Esophagus muscularis mucosa (tissue), 4 donors: ENCODE data around the gene CTSG. TPM values are rescaled to one million over a fixed set of nuclear protein-coding genes. Genes with fewer than 3 reads are reported as not detected.

Experiments
- DNase-seq: peaks from one replicate; pipeline ENCODE4 v3.0.0-alpha.2; 2017; ENCODE audit errors: extremely low spot score
- H3K27ac ChIP-seq, 4 donors: fragments of 200-600 bp; sonication (generic); replicated peaks in 1 of 4; 1 replicate in 3 of 4; 2 replicates in 1 of 4; pipeline ENCODE4 v1.5.1; 2016 to 2019; ENCODE audit warnings: mild to moderate bottlenecking in 1 of 4
- H3K27me3 ChIP-seq, 4 donors: fragments of 200-600 bp; sonication (generic); one replicate each; pipeline versions ENCODE4 v1.5.1 to v1.6.0; 2016 to 2019
- H3K36me3 ChIP-seq, 4 donors: fragments of 200-600 bp; sonication (generic); one replicate each; pipeline ENCODE4 v1.5.1; 2016 to 2019
- H3K4me1 ChIP-seq, 4 donors: fragments of 200-600 bp; sonication (generic); one replicate each; pipeline ENCODE4 v1.5.1; 2016 to 2019
- H3K4me3 ChIP-seq, 4 donors: fragments of 200-600 bp; sonication (generic); 1 replicate in 2 of 4; 2 replicates in 2 of 4; pipeline ENCODE4 v1.5.1; 2016 to 2019; ENCODE audit warnings: mild to moderate bottlenecking in 4 of 4, moderate library complexity in 1 of 4
- H3K9me3 ChIP-seq, 4 donors: fragments of 200-600 bp; sonication (generic); 1 replicate in 3 of 4; 2 replicates in 1 of 4; pipeline ENCODE4 v1.5.1; 2016 to 2019
- CTCF ChIP-seq, 3 experiments: fragments of 200-600 bp in 2 of 3; fragments of 450-650 bp in 1 of 3; sonication (generic) in 2 of 3; IDR thresholded peaks; one replicate each; pipeline ENCODE4 v1.5.1; 2017 to 2019; ENCODE audit warnings: antibody characterized with exemption in 3 of 3, mild to moderate bottlenecking in 2 of 3, moderate library complexity in 1 of 3
- EP300 ChIP-seq: sonication (generic); formaldehyde crosslinking; IDR thresholded peaks from one replicate; pipeline ENCODE4 v1.6.1; 2017; ENCODE audit warnings: antibody characterized with exemption
- POLR2A ChIP-seq: fragments of 450-650 bp; IDR thresholded peaks from one replicate; pipeline ENCODE4 v1.6.1; 2017; ENCODE audit warnings: antibody characterized with exemption, moderate library complexity, mild to moderate bottlenecking, low read depth
- POLR2AphosphoS5 ChIP-seq, 2 donors: sonication (generic); formaldehyde crosslinking; IDR thresholded peaks; one replicate each; pipeline ENCODE4 v1.6.1; 2017; ENCODE audit warnings: antibody characterized with exemption in 2 of 2
- WGBS: methylation state at CpG from one replicate; pipeline ENCODE4 v1.1.5; 2018; 5-methylcytosine and 5-hydroxymethylcytosine counted together
- intact Hi-C: fragments of 100-400 bp; cut with DNase I; formaldehyde crosslinking; loops from one replicate; pipeline ENCODE4 v1.15.1; 2023
- total RNA-seq, 4 donors: library from RNA; depleted of rRNA; stranded (reverse); fragments of >200 nt; gene quantifications; one replicate each; pipeline versions ENCODE4 v1.1.0 to v1.2.1, GENCODE V29; 2016

The CTSG gene
- 10 to 100 TPM in 1 of 4 donors, 1 to 10 TPM in 3; 2.1 to 29.8 (median 7.5) TPM for total RNA-seq

- Histone ChIP-seq H3K9me3 (no peaks in the 10 kb centered on the region), H3K27me3 (peaks cover 0 to 10% (median 0%) of the 10 kb centered on the region in 4 donors), H3K27ac (no peak within 1 kb of the TSS), H3K36me3 (no peaks in the 10 kb centered on the region), H3K4me1 (no peaks in the 10 kb centered on the region), H3K4me3 (no peak within 1 kb of the TSS)
- intact Hi-C loops = no loop called here
- 77% methylated on average over 3 of the region's 3 CpGs for WGBS
- TF ChIP-seq CTCF (IDR thresholded peaks at IDR 0.05) = no peak
- TF ChIP-seq POLR2A = no peak
- TF ChIP-seq EP300 = no peak
- TF ChIP-seq POLR2AphosphoS5 (IDR thresholded peaks at IDR 0.05) = no peak
- DNase-seq = no peak
These were observed at the start of gene CTSG for GRCh38 chr14:24576182-24576581. Gene CTSG, minus strand, starts transcription at chr14:24576250. Its CDS starts 27 bp downstream, at chr14:24576223.

- no peaks in the 10 kb centered on the region for H3K36me3 ChIP-seq
- WGBS = 88% methylated on average over 2 of the region's 2 CpGs
- TF ChIP-seq POLR2AphosphoS5 (IDR thresholded peaks at IDR 0.05) = no peak
- no peak for TF ChIP-seq POLR2A
- TF ChIP-seq EP300 = no peak
- no peak for TF ChIP-seq CTCF (IDR thresholded peaks at IDR 0.05)
- DNase-seq = no peak
- H3K27me3 ChIP-seq = no peaks in the 10 kb centered on the region
- no peak overlapping the region for H3K27ac ChIP-seq
- peaks cover 0 to 5% (median 0%) of the 10 kb centered on the region in 4 donors for H3K9me3 ChIP-seq
- no peaks in the 10 kb centered on the region for H3K4me1 ChIP-seq
- no peak overlapping the region for H3K4me3 ChIP-seq
- intact Hi-C loops = no loop called here
These were observed 37.7 kb upstream of the CTSG start for GRCh38 chr14:24613747-24614146.

- no peak overlapping the region for H3K27ac ChIP-seq
- TF ChIP-seq EP300 (no peak), POLR2A (no peak), POLR2AphosphoS5 (IDR thresholded peaks at IDR 0.05) (no peak), CTCF (IDR thresholded peaks at IDR 0.05) (no peak)
- H3K9me3 ChIP-seq = peaks cover 0 to 5% (median 0%) of the 10 kb centered on the region in 4 donors
- no peaks in the 10 kb centered on the region for H3K36me3 ChIP-seq
- no peak overlapping the region for H3K4me3 ChIP-seq
- 33% methylated on average over 1 of the region's 1 CpG for WGBS
- H3K4me1 ChIP-seq = no peaks in the 10 kb centered on the region
- DNase-seq = no peak
- H3K27me3 ChIP-seq = no peaks in the 10 kb centered on the region
- intact Hi-C loops = no loop called here
These were observed 37.2 kb upstream of the CTSG start for GRCh38 chr14:24613241-24613640.

- no peak overlapping the region for H3K4me3 ChIP-seq
- H3K27ac ChIP-seq = no peak overlapping the region
- H3K27me3 ChIP-seq = no peaks in the 10 kb centered on the region
- H3K36me3 ChIP-seq = no peaks in the 10 kb centered on the region
- intact Hi-C loops = no loop called here
- no peak for DNase-seq
- TF ChIP-seq EP300 (no peak), POLR2AphosphoS5 (IDR thresholded peaks at IDR 0.05) (no peak), CTCF (IDR thresholded peaks at IDR 0.05) (no peak), POLR2A (no peak)
- no peaks in the 10 kb centered on the region for H3K4me1 ChIP-seq
- no peaks in the 10 kb centered on the region for H3K9me3 ChIP-seq
These were observed 36.1 kb upstream of the CTSG start for GRCh38 chr14:24612196-24612595.

- TF ChIP-seq CTCF (IDR thresholded peaks at IDR 0.05) (no peak), EP300 (no peak), POLR2A (no peak), POLR2AphosphoS5 (IDR thresholded peaks at IDR 0.05) (no peak)
- intact Hi-C loops = no loop called here
These were observed 33.8 kb upstream of the CTSG start, which contains the start of gene GZMH for GRCh38 chr14:24609655-24610344. Gene GZMH, minus strand, starts transcription at chr14:24609685. Its CDS starts 72 bp downstream, at chr14:24609613.

More at GRCh38 chr14:24609655-24610344, 33.8 kb upstream of the CTSG start, which contains the start of gene GZMH:
- H3K9me3 ChIP-seq = no peaks in the 10 kb centered on the region
- no peaks in the 10 kb centered on the region for H3K27me3 ChIP-seq
- DNase-seq = no peak
- H3K27ac ChIP-seq = no peak within 1 kb of the TSS
- H3K4me3 ChIP-seq = no peak within 1 kb of the TSS
- H3K4me1 ChIP-seq = no peaks in the 10 kb centered on the region
- WGBS = 80% methylated on average over 2 of the region's 2 CpGs
- H3K36me3 ChIP-seq = no peaks in the 10 kb centered on the region
